ENCODE measurements around the gene ARHGEF28.

The ARHGEF28 gene

DNA sequence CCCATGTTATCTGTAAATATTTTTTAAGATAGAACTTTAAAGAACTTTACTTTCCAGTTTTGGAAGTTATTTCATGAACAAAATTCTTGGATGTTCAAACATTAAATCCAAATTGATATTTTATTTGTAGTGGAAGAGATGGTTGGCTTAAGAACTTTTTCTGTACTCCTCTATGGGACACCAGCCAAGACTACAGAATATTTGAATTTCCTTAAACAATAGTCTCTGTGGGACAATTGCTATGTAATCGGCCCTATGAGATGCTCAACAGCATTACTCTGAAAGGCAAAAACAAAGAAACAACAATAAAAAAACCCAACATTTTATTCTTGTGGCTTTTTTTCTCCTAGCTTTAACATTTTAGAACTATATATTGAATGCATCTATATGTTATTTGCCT is 289.3 kb downstream of the ARHGEF28 start:
- DNase-seq (ENCODE audit: extremely low spot score), result no peak
- TF ChIP-seq, protein P1, sequence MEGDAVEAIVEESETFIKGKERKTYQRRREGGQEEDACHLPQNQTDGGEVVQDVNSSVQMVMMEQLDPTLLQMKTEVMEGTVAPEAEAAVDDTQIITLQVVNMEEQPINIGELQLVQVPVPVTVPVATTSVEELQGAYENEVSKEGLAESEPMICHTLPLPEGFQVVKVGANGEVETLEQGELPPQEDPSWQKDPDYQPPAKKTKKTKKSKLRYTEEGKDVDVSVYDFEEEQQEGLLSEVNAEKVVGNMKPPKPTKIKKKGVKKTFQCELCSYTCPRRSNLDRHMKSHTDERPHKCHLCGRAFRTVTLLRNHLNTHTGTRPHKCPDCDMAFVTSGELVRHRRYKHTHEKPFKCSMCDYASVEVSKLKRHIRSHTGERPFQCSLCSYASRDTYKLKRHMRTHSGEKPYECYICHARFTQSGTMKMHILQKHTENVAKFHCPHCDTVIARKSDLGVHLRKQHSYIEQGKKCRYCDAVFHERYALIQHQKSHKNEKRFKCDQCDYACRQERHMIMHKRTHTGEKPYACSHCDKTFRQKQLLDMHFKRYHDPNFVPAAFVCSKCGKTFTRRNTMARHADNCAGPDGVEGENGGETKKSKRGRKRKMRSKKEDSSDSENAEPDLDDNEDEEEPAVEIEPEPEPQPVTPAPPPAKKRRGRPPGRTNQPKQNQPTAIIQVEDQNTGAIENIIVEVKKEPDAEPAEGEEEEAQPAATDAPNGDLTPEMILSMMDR (IDR thresholded peaks at IDR 0.05; ENCODE audit: control extremely low read depth, extremely low read depth, low read depth, missing control alignments), result no peak
- ChIA-PET CTCF (interaction anchor here (1.2 to 1.8 kb wide), 2 partner anchors 13 to 731 kb away, joined by 3 to 8 read pairs; no protein-coding TSS in a partner anchor), POLR2A (no interaction called here)

DNA sequence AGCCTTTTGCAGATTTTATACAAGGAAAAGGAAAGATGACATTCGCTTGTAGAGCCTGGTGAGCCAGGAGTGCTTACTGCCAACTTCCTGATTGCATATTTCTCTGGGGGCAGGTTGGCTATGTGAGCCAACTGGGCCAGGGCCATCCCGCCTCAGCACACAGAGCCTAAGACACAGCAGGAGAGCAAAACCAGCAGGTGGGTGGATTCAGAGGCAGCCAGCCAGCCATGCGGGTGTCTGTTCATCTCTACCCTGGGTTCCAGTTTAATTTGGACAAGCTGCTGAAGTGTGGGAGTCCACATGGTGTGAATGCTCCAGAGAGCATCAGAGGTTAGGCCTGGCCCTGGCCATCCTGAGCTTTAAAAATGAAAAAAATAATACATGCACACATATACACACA is 291.4 kb downstream of the ARHGEF28 start:
- CTCF ChIA-PET, result interaction anchor here (1.4 to 1.8 kb wide), 2 partner anchors 15 to 730 kb away, joined by 4 to 10 read pairs; no protein-coding TSS in a partner anchor
- DNase-seq (ENCODE audit: extremely low spot score), result no peak
- POLR2A ChIA-PET, result no interaction called here
- TF ChIP-seq, protein P1 (IDR thresholded peaks at IDR 0.05; ENCODE audit: control extremely low read depth, extremely low read depth, low read depth, missing control alignments), result no peak

- ChIA-PET POLR2A (no interaction called here), CTCF (interaction anchor here (1.4 to 1.8 kb wide), 2 partner anchors 15 to 729 kb away, joined by 4 to 10 read pairs; no protein-coding TSS in a partner anchor)
- DNase-seq (ENCODE audit: extremely low spot score), result no peak
- TF ChIP-seq, protein P1 (IDR thresholded peaks at IDR 0.05; ENCODE audit: control extremely low read depth, extremely low read depth, low read depth, missing control alignments), result no peak
Observed at GRCh38 chr5:73917891-73918290, 291.9 kb downstream of the ARHGEF28 start.

DNA sequence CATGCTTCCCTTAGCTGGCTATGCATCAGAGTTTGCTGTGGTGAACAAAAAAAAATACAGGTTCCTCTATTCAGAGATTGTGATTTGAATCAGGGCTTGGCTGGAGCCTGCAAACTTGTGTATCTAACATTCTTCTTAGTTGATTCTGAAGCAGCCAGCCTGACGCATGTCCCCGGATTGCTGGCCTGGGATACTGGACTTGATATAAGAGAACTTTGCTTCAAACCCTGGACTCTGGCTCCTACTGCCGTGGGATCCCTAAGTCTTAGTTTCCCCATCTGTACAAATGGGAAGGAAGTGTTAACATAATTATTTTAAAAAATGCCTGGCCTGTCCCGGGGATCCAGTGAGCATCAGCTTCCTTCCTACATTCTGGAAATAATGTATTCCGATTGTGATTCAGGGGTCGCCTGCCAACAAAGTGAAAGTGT is 292.8 kb downstream of the ARHGEF28 start:
- TF ChIP-seq, protein P1 (IDR thresholded peaks at IDR 0.05; ENCODE audit: control extremely low read depth, extremely low read depth, low read depth, missing control alignments), result no peak
- CTCF ChIA-PET, result interaction anchor here (1.4 to 1.8 kb wide), 2 partner anchors 16 to 728 kb away, joined by 4 to 10 read pairs; no protein-coding TSS in a partner anchor

DNA sequence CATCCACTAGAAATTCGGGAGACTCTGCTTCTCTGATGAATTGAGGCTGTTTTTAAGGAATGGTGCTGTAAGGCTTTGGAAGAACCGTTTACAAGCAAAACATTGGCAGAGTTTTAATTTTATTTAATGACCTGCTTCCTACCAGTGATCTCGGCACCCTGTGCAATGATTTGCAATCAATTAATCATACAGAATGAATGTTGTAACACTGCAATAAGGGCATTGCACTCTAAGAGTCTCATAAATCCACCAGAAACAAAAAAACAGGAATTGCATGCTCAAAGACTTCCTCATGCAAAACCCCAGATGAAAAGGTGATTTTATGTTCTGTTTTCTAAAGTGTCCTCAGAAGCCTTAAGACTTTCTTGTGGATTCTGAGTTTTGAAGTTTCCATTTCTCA is 295.7 kb downstream of the ARHGEF28 start:
- ChIA-PET POLR2A (no interaction called here), CTCF (no interaction called here)
- DNase-seq (ENCODE audit: extremely low spot score), result no peak
- TF ChIP-seq, protein P1 (IDR thresholded peaks at IDR 0.05; ENCODE audit: control extremely low read depth, extremely low read depth, low read depth, missing control alignments), result no peak

More for the DNA sequence above, 292.8 kb downstream of the ARHGEF28 start:
- no peak for DNase-seq (ENCODE audit: extremely low spot score)
- POLR2A ChIA-PET, result no interaction called here

DNA sequence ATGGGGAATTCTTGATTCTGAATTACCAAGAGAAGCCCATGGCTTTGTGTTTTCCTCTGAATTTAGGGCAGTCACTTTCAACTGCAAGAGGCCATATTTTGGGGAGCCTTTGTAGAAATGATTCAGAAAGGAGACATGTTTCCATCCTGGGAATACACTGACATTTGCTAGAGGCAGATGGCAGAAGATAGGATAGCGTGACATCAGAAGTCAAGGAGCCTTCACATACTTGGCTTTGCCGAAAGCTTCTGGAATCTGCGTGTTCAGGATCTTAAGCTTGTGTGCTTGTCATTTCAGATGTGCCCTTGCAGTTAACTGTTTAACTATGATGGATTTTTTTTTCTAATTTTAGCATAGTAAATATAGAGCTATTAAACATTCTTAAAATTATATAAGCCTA is 296.2 kb downstream of the ARHGEF28 start:
- DNase-seq (ENCODE audit: extremely low spot score), result no peak
- TF ChIP-seq, protein P1 (IDR thresholded peaks at IDR 0.05; ENCODE audit: control extremely low read depth, extremely low read depth, low read depth, missing control alignments), result no peak
- ChIA-PET POLR2A (no interaction called here), CTCF (no interaction called here)
